LNCaP clone FGC (cell line): ENCODE results near the gene MXRA5.

Source experiments
- DNase-seq: peaks from one replicate; pipeline ENCODE4 v3.0.0-alpha.2; 2011; ENCODE audit warnings: low read depth
- H3K4me3 ChIP-seq: 2 replicates; pipeline ENCODE4 v1.5.1; 2011; ENCODE audit warnings: mild to moderate bottlenecking, low read depth, low read length, control low read depth
- CTCF ChIP-seq: IDR thresholded peaks from 2 replicates; pipeline ENCODE4 v1.5.1; 2012; ENCODE audit warnings: mild to moderate bottlenecking; ENCODE audit not compliant: control insufficient read depth, insufficient read depth; ENCODE audit errors: extremely low read depth

MXRA5 gene

GRCh38 chrX:3326681-3327080 is 19.8 kb downstream of the MXRA5 start:
- DNase-seq: no peak
- H3K4me3 ChIP-seq: no peak overlapping the region
- no peak for TF ChIP-seq CTCF

GRCh38 chrX:3320471-3321046 is 25.9 kb downstream of the MXRA5 start:
- no peak for DNase-seq
- no peak for TF ChIP-seq CTCF

GRCh38 chrX:3317191-3317718 is 29.2 kb downstream of the MXRA5 start:
- no peak overlapping the region for H3K4me3 ChIP-seq
- no peak for DNase-seq
- no peak for TF ChIP-seq CTCF

More at GRCh38 chrX:3320471-3321046, 25.9 kb downstream of the MXRA5 start:
- no peak overlapping the region for H3K4me3 ChIP-seq

GRCh38 chrX:3312109-3312508 is 34.3 kb downstream of the MXRA5 start:
- TF ChIP-seq CTCF: no peak
- DNase-seq: no peak
- no peak overlapping the region for H3K4me3 ChIP-seq

- no peak for TF ChIP-seq CTCF
- H3K4me3 ChIP-seq: no peak overlapping the region
- no peak for DNase-seq
Measured at GRCh38 chrX:3307881-3308280, 38.6 kb downstream of the MXRA5 start.

- no peak for DNase-seq
- TF ChIP-seq CTCF: no peak
- H3K4me3 ChIP-seq: no peak overlapping the region
Measured at GRCh38 chrX:3299636-3300035, 46.8 kb downstream of the MXRA5 start.

- TF ChIP-seq CTCF: no peak
Measured at GRCh38 chrX:3295731-3296130, 50.7 kb downstream of the MXRA5 start.

More at GRCh38 chrX:3295731-3296130, 50.7 kb downstream of the MXRA5 start:
- no peak overlapping the region for H3K4me3 ChIP-seq
- DNase-seq: peak; percentile 1
